ENCODE measurements around the gene SYTL4. TPM values are rescaled to one million over a fixed set of nuclear protein-coding genes. Genes with fewer than 3 reads are reported as not detected.
A peak's percentile ranks its signal among the peaks of the same experiment; 100 is the strongest.

SYTL4 gene
- total RNA-seq, 1 donor from 2014 or later: 0.26 TPM

DNA sequence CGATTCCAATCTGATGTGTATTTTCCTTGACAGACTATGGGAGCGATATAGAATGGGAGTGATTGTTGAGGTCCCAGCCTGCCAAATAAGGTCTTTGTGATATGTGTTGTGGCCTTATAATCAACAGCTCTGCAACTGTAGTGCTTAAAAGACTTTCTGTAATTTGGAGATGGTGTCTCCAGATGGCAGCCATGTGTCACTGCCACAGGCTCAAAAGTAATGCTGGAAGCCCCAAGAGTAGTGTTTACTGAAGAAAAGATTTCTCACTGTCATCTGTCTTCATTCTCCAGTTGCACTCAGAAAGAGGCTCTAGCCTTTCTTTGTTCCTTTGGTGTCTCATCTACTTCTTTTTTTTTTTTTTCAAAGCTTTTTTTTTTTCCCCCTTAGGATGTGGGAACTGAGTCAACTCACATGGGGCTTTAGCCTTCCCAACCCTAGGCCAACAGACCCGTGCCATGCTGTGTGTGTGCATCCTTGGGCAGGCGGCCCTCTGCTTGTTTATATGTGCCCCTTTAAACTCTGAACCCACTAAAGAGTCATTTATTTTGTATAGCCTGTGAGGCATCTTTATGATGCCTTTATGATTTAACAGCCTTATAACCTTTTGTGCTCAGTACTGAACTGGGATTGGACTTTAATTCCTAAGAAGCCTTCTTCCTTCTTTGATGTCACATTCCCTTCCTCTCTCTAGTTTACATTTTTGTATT, 72.3 kb downstream of the SYTL4 start:
- H3K4me3 ChIP-seq (ENCODE audit: low read depth, low read length): no peak overlapping the region
- FAIRE-seq (no peak), DNase-seq (ENCODE audit: low read depth) (no peak)
- no peaks in the 10 kb centered on the region for H3K36me3 ChIP-seq (ENCODE audit: control insufficient read depth, insufficient read depth, low read length)
- TF ChIP-seq, protein P1, sequence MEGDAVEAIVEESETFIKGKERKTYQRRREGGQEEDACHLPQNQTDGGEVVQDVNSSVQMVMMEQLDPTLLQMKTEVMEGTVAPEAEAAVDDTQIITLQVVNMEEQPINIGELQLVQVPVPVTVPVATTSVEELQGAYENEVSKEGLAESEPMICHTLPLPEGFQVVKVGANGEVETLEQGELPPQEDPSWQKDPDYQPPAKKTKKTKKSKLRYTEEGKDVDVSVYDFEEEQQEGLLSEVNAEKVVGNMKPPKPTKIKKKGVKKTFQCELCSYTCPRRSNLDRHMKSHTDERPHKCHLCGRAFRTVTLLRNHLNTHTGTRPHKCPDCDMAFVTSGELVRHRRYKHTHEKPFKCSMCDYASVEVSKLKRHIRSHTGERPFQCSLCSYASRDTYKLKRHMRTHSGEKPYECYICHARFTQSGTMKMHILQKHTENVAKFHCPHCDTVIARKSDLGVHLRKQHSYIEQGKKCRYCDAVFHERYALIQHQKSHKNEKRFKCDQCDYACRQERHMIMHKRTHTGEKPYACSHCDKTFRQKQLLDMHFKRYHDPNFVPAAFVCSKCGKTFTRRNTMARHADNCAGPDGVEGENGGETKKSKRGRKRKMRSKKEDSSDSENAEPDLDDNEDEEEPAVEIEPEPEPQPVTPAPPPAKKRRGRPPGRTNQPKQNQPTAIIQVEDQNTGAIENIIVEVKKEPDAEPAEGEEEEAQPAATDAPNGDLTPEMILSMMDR (IDR thresholded peaks at IDR 0.05; ENCODE audit: insufficient read depth, low read length, severe bottlenecking): no peak
- no peaks in the 10 kb centered on the region for H3K27me3 ChIP-seq (ENCODE audit: control insufficient read depth, insufficient read depth, low read length)

DNA sequence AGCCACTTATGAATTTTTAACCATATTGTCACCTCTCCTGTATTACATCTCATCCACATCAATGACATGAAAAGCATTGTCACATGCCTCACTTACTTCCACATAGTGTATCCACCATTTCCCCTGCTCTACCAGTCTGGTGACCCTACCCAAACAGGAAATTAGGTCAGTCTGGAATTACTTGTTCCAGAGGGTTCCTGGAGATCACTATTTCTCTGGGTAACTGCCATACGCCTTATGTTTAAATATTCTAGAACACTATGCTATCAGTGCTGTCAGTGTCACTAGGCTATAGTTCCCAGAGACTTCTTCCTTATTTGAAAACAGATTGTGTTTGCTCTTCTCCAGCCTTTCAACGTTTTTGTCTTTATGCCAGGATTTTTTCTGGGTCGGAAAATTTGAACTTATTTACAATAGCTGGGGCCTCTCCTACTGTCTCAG, 73.0 kb downstream of the SYTL4 start:
- no peak for DNase-seq (ENCODE audit: low read depth)
- TF ChIP-seq, protein P1 (IDR thresholded peaks at IDR 0.05; ENCODE audit: insufficient read depth, low read length, severe bottlenecking): no peak
- no peak overlapping the region for H3K4me3 ChIP-seq (ENCODE audit: low read depth, low read length)
- no peaks in the 10 kb centered on the region for H3K27me3 ChIP-seq (ENCODE audit: control insufficient read depth, insufficient read depth, low read length)
- FAIRE-seq: no peak
- no peaks in the 10 kb centered on the region for H3K36me3 ChIP-seq (ENCODE audit: control insufficient read depth, insufficient read depth, low read length)

DNA sequence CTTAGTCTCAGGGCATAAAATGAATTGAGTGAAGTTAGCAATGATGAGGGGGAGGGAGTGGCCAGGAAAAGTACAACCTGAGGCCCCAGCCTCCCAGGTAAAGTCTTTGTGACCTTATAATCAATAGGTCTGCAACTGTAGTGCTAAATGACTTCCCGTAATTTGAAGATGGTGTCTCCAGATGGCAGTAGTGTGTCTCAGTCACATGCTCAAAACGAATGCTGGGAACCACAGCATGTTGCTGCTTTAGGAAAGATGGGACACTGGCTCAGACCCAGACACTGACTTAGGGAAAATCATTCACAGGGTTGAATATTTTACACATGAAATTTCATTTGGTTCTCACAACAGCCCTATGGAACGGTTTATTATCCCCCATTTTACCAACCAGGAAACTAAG, 77.7 kb downstream of the SYTL4 start:
- FAIRE-seq (no peak), DNase-seq (ENCODE audit: low read depth) (peak; percentile 31)
- H3K36me3 ChIP-seq (ENCODE audit: control insufficient read depth, insufficient read depth, low read length): no peaks in the 10 kb centered on the region
- H3K4me3 ChIP-seq (ENCODE audit: low read depth, low read length): no peak overlapping the region
- no peaks in the 10 kb centered on the region for H3K27me3 ChIP-seq (ENCODE audit: control insufficient read depth, insufficient read depth, low read length)
- TF ChIP-seq, protein P1 (IDR thresholded peaks at IDR 0.05; ENCODE audit: insufficient read depth, low read length, severe bottlenecking): peak; percentile 29

DNA sequence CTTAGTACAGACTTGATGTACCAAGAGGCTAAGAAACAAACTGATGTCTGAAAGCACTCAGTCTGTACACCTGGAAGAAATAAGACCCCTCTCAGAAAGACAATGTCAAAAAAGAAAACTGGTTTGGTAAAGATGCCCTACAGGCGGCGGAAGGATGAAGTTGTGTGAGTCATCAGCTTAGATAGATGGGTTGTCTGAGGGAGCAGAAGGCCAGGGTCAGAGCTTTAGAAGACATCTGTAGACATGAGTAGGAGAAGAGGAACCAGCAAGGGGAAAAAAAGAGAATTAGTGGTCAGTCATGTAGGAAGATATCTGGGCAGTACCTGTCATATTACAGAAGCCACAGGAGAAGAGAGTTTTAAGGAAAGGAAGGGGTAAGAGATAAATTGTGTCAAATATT, 79.7 kb downstream of the SYTL4 start:
- no peak for FAIRE-seq
- Histone ChIP-seq H3K4me3 (ENCODE audit: low read depth, low read length) (no peak overlapping the region), H3K36me3 (ENCODE audit: control insufficient read depth, insufficient read depth, low read length) (no peaks in the 10 kb centered on the region), H3K27me3 (ENCODE audit: control insufficient read depth, insufficient read depth, low read length) (no peaks in the 10 kb centered on the region)
- no peak for DNase-seq (ENCODE audit: low read depth)
- TF ChIP-seq, protein P1 (IDR thresholded peaks at IDR 0.05; ENCODE audit: insufficient read depth, low read length, severe bottlenecking): no peak

DNA sequence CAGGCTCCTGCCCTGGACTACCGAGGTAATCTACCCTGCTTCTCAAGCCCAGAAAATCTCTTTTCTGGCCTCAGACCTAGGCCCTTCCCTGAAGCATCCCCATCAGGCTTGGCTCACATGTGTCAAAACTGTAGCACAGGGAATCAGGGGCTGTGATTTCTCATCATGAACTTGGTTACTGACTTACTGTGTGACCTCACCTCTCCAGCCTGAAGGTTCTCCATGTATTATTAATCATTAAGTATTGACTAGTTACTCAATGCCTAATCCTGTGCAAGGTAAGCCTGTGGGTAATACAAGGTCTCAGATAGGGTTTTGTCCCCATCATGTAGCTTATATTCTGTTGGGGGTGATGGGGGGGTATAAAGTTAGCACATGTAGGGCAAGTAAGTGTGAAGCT, 81.1 kb downstream of the SYTL4 start:
- Histone ChIP-seq H3K27me3 (ENCODE audit: control insufficient read depth, insufficient read depth, low read length) (no peaks in the 10 kb centered on the region), H3K4me3 (ENCODE audit: low read depth, low read length) (no peak overlapping the region), H3K36me3 (ENCODE audit: control insufficient read depth, insufficient read depth, low read length) (no peaks in the 10 kb centered on the region)
- TF ChIP-seq, protein P1 (IDR thresholded peaks at IDR 0.05; ENCODE audit: insufficient read depth, low read length, severe bottlenecking): no peak
- FAIRE-seq: no peak
- DNase-seq (ENCODE audit: low read depth): no peak
